ENCODE results near the gene PCDH8. TPM values are rescaled to one million over a fixed set of nuclear protein-coding genes. Genes with fewer than 3 reads are reported as not detected.

The PCDH8 gene
- total RNA-seq, 1 experiment from 2014 or later, result not detected

DNA sequence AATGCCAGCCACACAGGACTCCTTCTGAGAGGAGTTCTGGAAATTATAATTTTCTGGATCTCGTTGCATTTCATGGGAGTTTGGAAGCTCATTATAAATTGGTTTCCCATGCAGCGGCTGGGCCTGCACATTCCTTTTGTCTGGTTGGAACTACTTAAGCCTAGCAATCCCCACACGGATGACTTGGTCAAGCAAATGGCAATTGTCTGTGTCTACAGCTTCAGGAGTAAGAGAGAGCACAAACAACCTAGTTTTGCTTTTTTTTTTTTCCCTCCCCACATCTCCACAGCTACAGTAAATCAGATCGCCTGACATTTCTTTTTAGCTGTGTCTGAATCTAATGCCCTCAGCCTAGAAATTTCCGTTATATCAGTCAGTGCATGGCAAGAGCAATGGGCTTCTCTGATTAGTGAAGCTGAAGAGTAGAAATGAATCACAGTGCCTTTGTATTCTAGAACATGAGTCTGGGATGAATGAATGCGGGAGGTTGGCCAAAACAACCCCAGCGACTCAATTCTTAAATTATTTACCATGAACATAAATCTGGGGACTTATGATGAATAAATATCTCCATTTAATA lies 15.1 kb downstream of the PCDH8 start:
- Histone ChIP-seq H3K9me2 (ENCODE audit: insufficient read depth) (no peaks in the 10 kb centered on the region), H3K79me2 (ENCODE audit: insufficient read depth, low read length) (no peaks in the 10 kb centered on the region), H3K27ac (ENCODE audit: low read depth, low read length) (no peak overlapping the region), H3K4me1 (ENCODE audit: control insufficient read depth in 1 of 2, insufficient read depth in 2 of 2, low read length in 2 of 2) (peaks cover 3 to 9% of the 10 kb centered on the region in 2 experiments; a peak in 3 of 4 replicates), H3K4me2 (ENCODE audit: low read length) (no peak overlapping the region), H3K36me3 (ENCODE audit: control insufficient read depth in 1 of 2, insufficient read depth in 2 of 2, low read length in 2 of 2) (no peaks in the 10 kb centered on the region), H3K9ac (ENCODE audit: low read length) (no peak overlapping the region), H3K9me3 (ENCODE audit: control insufficient read depth in 1 of 2, insufficient read depth in 1 of 2, low read depth in 1 of 2, low read length in 2 of 2) (no peaks in the 10 kb centered on the region), H3K27me3 (ENCODE audit: insufficient read depth, low read length) (peaks cover 31% of the 10 kb centered on the region), H4K20me1 (ENCODE audit: insufficient read depth) (no peaks in the 10 kb centered on the region), H2AFZ (ENCODE audit: low read depth, low read length, poor library complexity, severe bottlenecking) (no peak overlapping the region), H3K4me3 (replicated peaks in 1 of 2; ENCODE audit: low read depth in 1 of 2, low read length in 2 of 2) (no peak overlapping the region)
- CTCF ChIA-PET, result no interaction called here
- RAD21 ChIA-PET (ENCODE audit: low non-redundant PET in 1 of 2, low total read pairs in 2 of 2, uncharacterized antibody in 2 of 2, unreplicated experiment in 2 of 2), result no interaction called here
- no peak for TF ChIP-seq ELF1 (IDR thresholded peaks at IDR 0.05; ENCODE audit: borderline replicate concordance, low read depth)
- TF ChIP-seq SRF (IDR thresholded peaks at IDR 0.05; ENCODE audit: low read depth), result no peak
- no peak for TF ChIP-seq JUND (IDR thresholded peaks at IDR 0.05)
- TF ChIP-seq EZH2 (IDR thresholded peaks at IDR 0.05), result no peak
- TF ChIP-seq, protein P1, sequence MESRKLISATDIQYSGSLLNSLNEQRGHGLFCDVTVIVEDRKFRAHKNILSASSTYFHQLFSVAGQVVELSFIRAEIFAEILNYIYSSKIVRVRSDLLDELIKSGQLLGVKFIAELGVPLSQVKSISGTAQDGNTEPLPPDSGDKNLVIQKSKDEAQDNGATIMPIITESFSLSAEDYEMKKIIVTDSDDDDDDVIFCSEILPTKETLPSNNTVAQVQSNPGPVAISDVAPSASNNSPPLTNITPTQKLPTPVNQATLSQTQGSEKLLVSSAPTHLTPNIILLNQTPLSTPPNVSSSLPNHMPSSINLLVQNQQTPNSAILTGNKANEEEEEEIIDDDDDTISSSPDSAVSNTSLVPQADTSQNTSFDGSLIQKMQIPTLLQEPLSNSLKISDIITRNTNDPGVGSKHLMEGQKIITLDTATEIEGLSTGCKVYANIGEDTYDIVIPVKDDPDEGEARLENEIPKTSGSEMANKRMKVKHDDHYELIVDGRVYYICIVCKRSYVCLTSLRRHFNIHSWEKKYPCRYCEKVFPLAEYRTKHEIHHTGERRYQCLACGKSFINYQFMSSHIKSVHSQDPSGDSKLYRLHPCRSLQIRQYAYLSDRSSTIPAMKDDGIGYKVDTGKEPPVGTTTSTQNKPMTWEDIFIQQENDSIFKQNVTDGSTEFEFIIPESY (IDR thresholded peaks at IDR 0.05; ENCODE audit: extremely low read depth, insufficient replicate concordance, low read length), result no peak
- TF ChIP-seq EZH2phosphoT487 (IDR thresholded peaks at IDR 0.05; ENCODE audit: borderline replicate concordance), result no peak
- no peak for TF ChIP-seq ZNF274 (IDR thresholded peaks at IDR 0.05; ENCODE audit: low read depth, low read length)
- TF ChIP-seq RAD21 (IDR thresholded peaks at IDR 0.05; ENCODE audit: low read depth), result no peak
- TF ChIP-seq CTCF (IDR thresholded peaks at IDR 0.05 in 2 of 3, conservative IDR thresholded peaks at IDR 0.05 in 1 of 3; ENCODE audit: borderline replicate concordance in 1 of 3, insufficient read depth in 1 of 3, low read depth in 2 of 3, low read length in 2 of 3), result no peak
- no peak for TF ChIP-seq POLR2A (IDR thresholded peaks at IDR 0.05; ENCODE audit: borderline replicate concordance, extremely low read depth, insufficient read depth, insufficient read length)
- TF ChIP-seq SIN3A (IDR thresholded peaks at IDR 0.05; ENCODE audit: low read depth), result no peak
- TF ChIP-seq YY1 (IDR thresholded peaks at IDR 0.05; ENCODE audit: extremely low read depth, insufficient replicate concordance, low read depth, low read length), result no peak
- TF ChIP-seq CBX3 (IDR thresholded peaks at IDR 0.05; ENCODE audit: low read depth), result no peak
- no peak for TF ChIP-seq POLR2AphosphoS5 (IDR thresholded peaks at IDR 0.05; ENCODE audit: low read depth, low read length)
- no peak for TF ChIP-seq MAX (IDR thresholded peaks at IDR 0.05)
- TF ChIP-seq CEBPB (IDR thresholded peaks at IDR 0.05; ENCODE audit: low read depth), result no peak
- TF ChIP-seq ZFX (IDR thresholded peaks at IDR 0.05), result no peak
- DNase-seq (ENCODE audit: low read depth, low spot score), result no peak
- BruUV-seq (replicated peaks), result no TSS peak
- intact Hi-C loops (cut with micrococcal nuclease), result no loop called here
- no peak for ATAC-seq
- POLR2A ChIA-PET, result no interaction called here

Data from HCT116 (cell line).